Peyer's patch (tissue), 4 donors: ENCODE results near the gene SSTR5. TPM values are rescaled to one million over a fixed set of nuclear protein-coding genes. Genes with fewer than 3 reads are reported as not detected.

Experiments used
- DNase-seq, 3 donors: peaks; one replicate each; pipeline ENCODE4 v3.0.0-alpha.2; 2017 to 2019
- H3K27ac ChIP-seq, 4 donors: fragments of 200-600 bp; sonication (generic); one replicate each; pipeline ENCODE4 v1.5.1; 2016 to 2019
- H3K27me3 ChIP-seq, 2 donors: fragments of 200-600 bp; sonication (generic); one replicate each; pipeline ENCODE4 v1.5.1; 2019
- H3K36me3 ChIP-seq, 3 donors: fragments of 200-600 bp; sonication (generic); one replicate each; pipeline ENCODE4 v1.5.1; 2016 to 2019
- H3K4me1 ChIP-seq, 4 donors: fragments of 200-600 bp; sonication (generic); one replicate each; pipeline ENCODE4 v1.5.1; 2016 to 2019
- H3K4me3 ChIP-seq, 4 donors: fragments of 200-600 bp; sonication (generic); 1 replicate in 3 of 4; 2 replicates in 1 of 4; pipeline ENCODE4 v1.5.1; 2016 to 2019; ENCODE audit warnings: mild to moderate bottlenecking in 1 of 4
- H3K9me3 ChIP-seq, 4 donors: fragments of 200-600 bp; sonication (generic); one replicate each; pipeline ENCODE4 v1.5.1; 2016 to 2019; ENCODE audit warnings: mild to moderate bottlenecking in 1 of 4
- CTCF ChIP-seq, 6 experiments: fragments of 450-650 bp in 4 of 6; fragments of 200-600 bp in 2 of 6; sonication (generic) in 1 of 6; IDR thresholded peaks; one replicate each; pipeline ENCODE4 v1.5.1; 2017 to 2019; ENCODE audit warnings: antibody characterized with exemption in 6 of 6, mild to moderate bottlenecking in 3 of 6, moderate library complexity in 1 of 6
- POLR2A ChIP-seq, 2 donors: fragments of 450-650 bp; IDR thresholded peaks; one replicate each; pipeline ENCODE4 v1.5.1; 2017; ENCODE audit warnings: antibody characterized with exemption in 2 of 2, mild to moderate bottlenecking in 2 of 2, moderate library complexity in 2 of 2
- total RNA-seq, 4 donors: library from RNA; depleted of rRNA; stranded (reverse); fragments of >200 nt; gene quantifications; one replicate each; pipeline ENCODE4 v1.1.0, GENCODE V29; 2016

SSTR5 gene
- total RNA-seq, 4 donors from 2014 or later = 1.5 to 2.1 TPM; not detected in 2

- Histone ChIP-seq H3K27ac (no peak overlapping the region), H3K4me3 (no peak overlapping the region), H3K9me3 (no peaks in the 10 kb centered on the region), H3K4me1 (peaks cover 0 to 7% (median 0%) of the 10 kb centered on the region in 4 donors), H3K36me3 (no peaks in the 10 kb centered on the region), H3K27me3 (peaks cover 0 to 23% of the 10 kb centered on the region in 2 donors)
- TF ChIP-seq CTCF (IDR thresholded peaks at IDR 0.05) (peak in 3 of 6 experiments; percentile 10 to 34 (median 24)), POLR2A (IDR thresholded peaks at IDR 0.05) (no peak)
- no peak for DNase-seq
Observed at GRCh38 chr16:1073566-1074378, 1.2 kb downstream of the SSTR5 start.

DNA sequence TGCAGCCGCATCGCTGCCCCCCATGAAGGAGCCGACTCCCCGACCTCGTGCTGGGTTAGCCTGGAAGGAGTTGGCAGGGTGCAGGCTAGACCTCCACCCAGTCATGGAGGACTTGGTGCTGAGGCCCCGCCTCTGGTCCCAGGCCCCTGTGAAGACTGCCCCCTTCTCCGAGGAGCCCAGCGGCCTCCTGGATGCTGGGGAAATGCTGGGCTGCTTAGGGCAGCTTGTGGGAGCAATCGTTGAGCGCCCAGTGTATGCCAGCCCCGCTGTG, 1.8 kb downstream of the SSTR5 start:
- no peak for TF ChIP-seq CTCF (IDR thresholded peaks at IDR 0.05)
- TF ChIP-seq POLR2A (IDR thresholded peaks at IDR 0.05) = no peak
- H3K4me3 ChIP-seq = no peak overlapping the region

GRCh38 chr16:1075546-1075945, 3.0 kb downstream of the SSTR5 start:
- H3K9me3 ChIP-seq = no peaks in the 10 kb centered on the region
- H3K4me1 ChIP-seq = peaks cover 0 to 7% (median 0%) of the 10 kb centered on the region in 4 donors
- peaks cover 0 to 23% of the 10 kb centered on the region in 2 donors for H3K27me3 ChIP-seq
- TF ChIP-seq POLR2A (IDR thresholded peaks at IDR 0.05) (no peak), CTCF (IDR thresholded peaks at IDR 0.05) (no peak)
- H3K4me3 ChIP-seq = no peak overlapping the region
- DNase-seq = no peak
- no peak overlapping the region for H3K27ac ChIP-seq
- H3K36me3 ChIP-seq = no peaks in the 10 kb centered on the region

More for the DNA sequence above, 1.8 kb downstream of the SSTR5 start:
- Histone ChIP-seq H3K4me1 (peaks cover 0 to 7% (median 0%) of the 10 kb centered on the region in 4 donors), H3K9me3 (no peaks in the 10 kb centered on the region), H3K27me3 (peaks cover 0 to 23% of the 10 kb centered on the region in 2 donors), H3K36me3 (no peaks in the 10 kb centered on the region), H3K27ac (no peak overlapping the region)
- DNase-seq = no peak

DNA sequence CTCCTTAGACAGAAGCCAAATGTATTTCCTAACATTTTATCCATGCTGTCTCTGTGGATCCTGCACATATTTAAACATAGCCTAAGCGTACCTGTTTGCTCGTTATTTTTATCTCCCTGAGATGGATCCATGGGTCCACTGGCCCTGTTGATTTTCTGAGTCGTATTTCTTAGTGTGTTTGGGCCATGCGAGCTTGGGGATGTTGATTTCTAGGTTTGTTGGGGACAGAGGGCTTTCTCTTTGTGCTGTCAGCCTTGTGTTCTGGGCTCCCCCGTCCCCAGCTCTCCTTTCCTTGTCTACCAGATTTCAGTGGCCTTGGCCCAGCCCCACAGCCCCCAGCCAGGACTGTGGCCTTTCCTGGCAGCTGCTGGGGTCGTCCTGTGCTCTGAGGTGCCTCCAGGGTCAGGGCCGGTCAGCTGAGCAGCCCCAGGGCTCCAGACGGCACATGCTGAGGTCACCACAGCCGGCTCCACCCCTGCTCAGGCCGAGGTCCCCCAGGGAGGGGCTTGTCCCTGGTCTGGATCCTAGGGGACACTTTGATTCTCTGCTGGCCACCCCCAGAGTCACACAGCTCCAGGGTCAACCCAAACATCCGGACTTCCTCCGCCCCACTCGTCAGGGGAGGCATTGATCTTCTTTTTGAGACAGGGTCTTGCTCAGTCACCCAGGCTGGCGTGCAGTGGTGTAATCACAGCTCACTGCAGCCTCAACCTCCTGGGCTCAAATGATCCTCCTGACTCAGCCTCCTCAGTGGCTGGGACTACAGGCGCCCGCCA, 4.4 kb downstream of the SSTR5 start:
- H3K9me3 ChIP-seq = no peaks in the 10 kb centered on the region
- H3K27ac ChIP-seq = no peak overlapping the region
- DNase-seq = no peak
- TF ChIP-seq POLR2A (IDR thresholded peaks at IDR 0.05) (no peak), CTCF (IDR thresholded peaks at IDR 0.05) (no peak)
- H3K36me3 ChIP-seq = no peaks in the 10 kb centered on the region
- peaks cover 0 to 7% (median 0%) of the 10 kb centered on the region in 4 donors for H3K4me1 ChIP-seq
- H3K27me3 ChIP-seq = peaks cover 0 to 15% of the 10 kb centered on the region in 2 donors
- no peak overlapping the region for H3K4me3 ChIP-seq

DNA sequence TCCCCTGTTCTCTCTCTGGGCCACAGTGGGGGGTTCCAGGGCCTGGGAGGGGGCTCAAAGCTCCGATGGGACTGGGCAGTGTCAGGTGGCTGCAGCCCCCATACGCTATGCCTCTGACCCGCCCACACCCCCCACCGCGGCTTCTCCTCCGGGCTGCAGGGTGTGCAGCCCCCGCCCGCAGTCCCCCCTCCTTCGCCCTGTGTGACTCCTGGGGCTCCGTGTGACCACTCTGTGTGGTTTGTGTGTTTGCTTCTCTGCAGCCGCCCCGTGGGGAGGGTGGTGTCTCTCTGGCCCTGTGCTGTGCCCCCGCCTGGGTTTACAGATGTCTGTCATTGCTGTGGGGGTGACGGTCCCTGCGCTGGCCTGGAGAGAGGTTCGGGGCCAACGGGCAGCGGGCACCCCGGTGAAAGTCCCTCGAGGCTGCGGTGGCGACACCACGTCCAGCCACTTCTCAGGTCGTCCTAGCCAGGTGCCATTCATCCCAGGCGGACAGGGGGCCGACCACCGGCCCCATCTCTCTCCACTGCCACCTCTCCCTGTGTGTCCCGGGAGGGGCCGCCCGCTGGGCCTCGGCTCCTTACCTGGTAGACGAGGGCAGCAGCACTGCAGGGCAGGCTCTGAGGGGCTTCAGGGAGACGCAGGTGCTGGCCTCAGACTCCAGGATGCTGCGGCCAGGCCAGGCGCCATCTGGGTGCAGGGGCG, 5.5 kb downstream of the SSTR5 start:
- Histone ChIP-seq H3K36me3 (no peaks in the 10 kb centered on the region), H3K4me3 (no peak overlapping the region), H3K27ac (no peak overlapping the region), H3K4me1 (peaks cover 0 to 7% (median 0%) of the 10 kb centered on the region in 4 donors), H3K27me3 (peaks cover 0 to 7% of the 10 kb centered on the region in 2 donors), H3K9me3 (no peaks in the 10 kb centered on the region)
- TF ChIP-seq CTCF (IDR thresholded peaks at IDR 0.05) (no peak), POLR2A (IDR thresholded peaks at IDR 0.05) (no peak)
- DNase-seq = no peak
